GM19238 (cell line): Measurements from ENCODE around the gene LMAN1L.
A peak's percentile ranks its signal among the peaks of the same experiment; 100 is the strongest.

Experiments
- DNase-seq: peaks from one replicate; pipeline ENCODE4 v3.0.0; 2011; ENCODE audit warnings: low spot score; ENCODE audit not compliant: insufficient read length

LMAN1L gene

GRCh38 chr15:74812533-74812932 lies at the start of gene LMAN1L:
Gene LMAN1L (plus strand): TSS chr15:74812835. CDS start chr15:74812855, 20 bp downstream.
- no peak for DNase-seq

GRCh38 chr15:74763416-74763815 lies 49.2 kb upstream of the LMAN1L start:
- DNase-seq: no peak

DNA sequence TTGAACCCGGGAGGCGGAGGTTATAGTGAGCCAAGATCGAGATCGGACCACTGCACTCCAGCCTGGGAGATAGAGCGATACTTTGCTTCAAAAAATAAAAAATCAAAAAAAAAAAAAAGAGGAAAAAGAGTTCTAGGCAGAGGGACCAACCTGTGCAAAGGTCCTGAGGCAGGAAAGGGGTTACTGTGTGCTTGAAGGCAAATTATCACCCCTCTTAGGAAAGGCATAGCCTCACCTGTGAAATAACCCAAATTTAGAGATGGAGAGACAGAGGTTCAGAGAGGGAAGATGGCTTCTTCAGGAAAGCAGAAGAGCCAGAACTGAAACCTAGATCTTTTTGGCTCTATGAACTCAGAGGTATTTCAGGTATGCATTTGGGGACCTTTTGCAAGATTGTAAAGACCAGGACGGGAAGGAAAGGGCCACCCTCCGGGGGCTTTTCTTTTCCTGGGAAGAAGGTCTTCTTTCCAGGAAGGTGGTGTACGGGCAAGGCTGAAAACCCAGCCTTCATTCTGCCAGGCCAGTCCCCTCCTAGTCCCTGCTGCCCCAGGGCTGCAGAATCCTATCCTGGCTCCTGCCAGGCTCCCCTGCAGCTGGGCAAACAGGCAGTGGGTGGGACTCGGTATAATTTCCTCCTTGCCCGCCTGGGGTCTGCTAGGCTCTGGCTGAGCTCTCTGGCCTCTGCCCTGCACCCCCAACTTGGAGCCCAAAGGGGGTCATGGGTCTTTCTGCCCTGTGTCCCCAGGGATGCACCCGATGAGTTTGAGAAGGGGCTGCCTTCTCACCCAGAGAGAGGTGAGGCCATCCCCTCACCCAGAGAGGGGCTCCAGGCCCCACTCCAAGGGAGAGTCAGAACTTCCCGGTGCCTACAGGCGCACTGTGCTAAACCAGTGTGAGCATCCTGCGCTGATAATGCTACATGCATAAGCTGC lies 45.2 kb upstream of the LMAN1L start:
- DNase-seq: no peak

GRCh38 chr15:74768099-74768770 lies 44.4 kb upstream of the LMAN1L start:
- no peak for DNase-seq

- peak; percentile 68 for DNase-seq
Observed at GRCh38 chr15:74768771-74769342, 43.8 kb upstream of the LMAN1L start.

DNA sequence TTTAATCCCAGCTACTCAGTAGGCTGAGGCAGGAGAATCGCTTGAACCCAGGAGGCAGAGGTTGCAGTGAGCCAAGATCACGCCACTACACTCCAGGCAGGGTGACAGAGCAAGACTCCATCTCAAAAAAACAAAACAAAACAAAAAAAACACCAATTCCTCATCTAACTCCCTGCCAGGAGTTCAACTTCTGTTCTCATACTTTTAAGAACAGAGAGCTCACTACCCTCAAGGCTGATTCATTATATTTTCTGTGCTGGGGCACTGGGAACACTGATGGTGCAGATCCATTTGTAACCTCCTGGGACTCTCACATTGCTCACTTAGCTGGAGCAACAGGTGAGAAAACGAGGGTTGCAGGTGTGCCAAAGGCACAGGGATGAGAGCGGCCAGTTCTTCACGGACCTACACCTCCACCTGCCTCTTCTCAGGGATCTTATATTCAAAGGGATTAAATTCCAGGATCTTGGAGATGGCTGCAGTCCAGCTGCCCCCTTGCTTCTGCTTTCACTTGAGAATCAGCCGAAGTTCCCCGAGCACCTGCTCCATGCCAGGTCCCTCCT lies 43.1 kb upstream of the LMAN1L start:
- DNase-seq: no peak

- no peak for DNase-seq
Observed at GRCh38 chr15:74770211-74770903, 42.3 kb upstream of the LMAN1L start.

- DNase-seq: no peak
Observed at GRCh38 chr15:74773329-74773728, 39.3 kb upstream of the LMAN1L start.

GRCh38 chr15:74773731-74774252 lies 38.8 kb upstream of the LMAN1L start:
- no peak for DNase-seq

- DNase-seq: no peak
Observed at GRCh38 chr15:74775132-74775562, 37.5 kb upstream of the LMAN1L start.

- no peak for DNase-seq
Observed at GRCh38 chr15:74775894-74776293, 36.7 kb upstream of the LMAN1L start.

DNA sequence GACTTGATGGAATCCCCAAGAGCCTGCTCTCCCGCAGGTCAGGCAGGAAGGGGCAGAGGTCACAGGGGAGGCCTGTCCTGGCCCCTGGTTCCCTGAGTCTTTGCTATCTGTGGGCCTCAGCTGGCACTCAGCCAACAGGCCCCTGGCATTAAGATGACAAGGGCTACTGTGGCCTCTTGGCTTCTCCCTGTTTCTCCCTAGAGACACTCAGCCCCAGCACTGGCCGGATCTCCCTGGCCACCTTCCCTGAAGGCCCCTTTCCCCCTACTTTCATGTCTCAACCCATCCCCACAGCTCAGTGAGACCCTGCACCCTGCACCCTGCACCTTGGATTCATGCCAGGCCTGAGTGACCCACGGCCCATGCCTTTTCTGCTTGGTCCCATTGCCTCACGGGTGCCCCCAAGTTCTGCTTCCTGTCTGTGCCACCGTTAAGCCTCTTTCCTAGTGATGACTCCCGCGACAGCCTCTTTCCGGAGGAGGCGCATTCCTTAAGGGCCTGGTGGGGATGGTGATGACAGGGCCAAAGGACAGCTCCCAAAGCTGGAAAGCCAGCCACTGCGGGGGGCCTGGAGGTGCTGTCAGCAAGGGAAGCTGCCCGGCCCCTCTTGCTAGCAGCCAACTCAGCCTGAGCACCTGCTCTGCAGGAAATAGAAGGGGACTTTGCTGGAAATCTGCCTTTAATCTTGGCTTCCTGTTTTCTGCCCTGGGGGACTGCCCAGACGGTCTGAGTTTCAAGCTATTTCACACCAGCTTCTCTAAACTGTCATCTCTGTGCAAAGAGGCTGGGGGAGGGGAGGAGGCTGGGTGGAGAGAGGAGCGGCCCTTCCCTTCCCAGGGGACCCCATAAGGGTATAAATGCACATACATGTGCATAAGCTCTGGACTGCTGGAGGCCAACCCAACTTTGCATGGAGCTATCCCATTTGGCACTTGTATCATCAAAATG lies 35.5 kb upstream of the LMAN1L start:
- peak; percentile 69 for DNase-seq

DNA sequence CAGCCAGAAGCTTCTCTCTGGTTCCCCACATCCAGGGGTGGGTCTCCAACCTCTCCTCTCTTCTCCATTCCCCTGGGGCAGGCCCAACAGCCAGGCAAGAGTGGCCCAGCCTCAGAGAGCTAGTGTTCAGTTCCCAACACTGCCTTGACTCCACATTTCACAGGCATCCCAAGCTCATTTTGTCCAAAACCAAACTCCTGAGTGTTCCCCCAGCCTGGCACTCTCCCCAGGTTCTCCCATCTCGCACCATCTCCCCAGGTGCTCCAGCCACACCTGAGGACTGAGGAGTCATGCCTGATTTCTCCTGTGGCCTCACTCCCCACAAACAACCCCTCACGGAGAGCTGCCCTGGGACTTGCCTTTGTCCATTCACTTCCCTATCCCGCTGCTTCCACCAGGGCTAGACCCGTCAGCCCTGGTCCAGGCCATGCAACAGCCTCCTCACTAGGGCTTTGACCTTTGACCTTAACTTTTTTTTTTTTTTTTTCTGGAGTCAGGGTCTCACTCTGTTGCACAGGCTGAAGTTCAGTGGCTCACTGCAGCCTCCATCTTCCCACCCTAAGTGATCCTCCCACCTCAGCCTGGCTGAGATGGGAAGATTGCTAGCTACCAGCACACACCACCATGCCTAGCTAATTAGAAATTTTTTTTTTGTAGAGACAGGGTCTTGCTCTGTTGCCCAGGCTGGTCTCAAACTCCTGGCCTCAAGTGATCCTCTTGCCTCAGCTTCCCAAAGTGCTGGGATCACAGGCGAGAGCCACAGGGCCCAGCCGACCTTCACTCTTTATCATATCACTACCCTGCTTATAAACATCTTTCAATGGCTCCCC lies 34.7 kb upstream of the LMAN1L start:
- no peak for DNase-seq

DNA sequence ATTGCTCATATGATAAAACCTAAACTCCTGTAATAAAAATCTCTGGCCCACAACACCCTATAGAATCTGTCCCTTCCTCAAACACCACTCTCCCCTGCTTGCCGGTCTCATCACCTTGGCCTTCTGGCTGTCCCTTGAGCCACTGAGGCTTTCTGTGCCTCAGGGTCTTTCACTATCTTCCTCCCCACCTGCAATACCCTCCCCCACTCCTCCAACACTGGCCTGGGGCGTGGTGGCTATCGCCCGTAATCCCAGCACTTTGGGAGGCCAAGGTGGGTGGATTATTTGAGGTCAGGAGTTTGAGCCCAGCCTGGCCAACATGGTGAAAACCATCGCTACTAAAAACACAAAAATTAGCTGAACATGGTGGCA lies 34.0 kb upstream of the LMAN1L start:
- DNase-seq: no peak

DNA sequence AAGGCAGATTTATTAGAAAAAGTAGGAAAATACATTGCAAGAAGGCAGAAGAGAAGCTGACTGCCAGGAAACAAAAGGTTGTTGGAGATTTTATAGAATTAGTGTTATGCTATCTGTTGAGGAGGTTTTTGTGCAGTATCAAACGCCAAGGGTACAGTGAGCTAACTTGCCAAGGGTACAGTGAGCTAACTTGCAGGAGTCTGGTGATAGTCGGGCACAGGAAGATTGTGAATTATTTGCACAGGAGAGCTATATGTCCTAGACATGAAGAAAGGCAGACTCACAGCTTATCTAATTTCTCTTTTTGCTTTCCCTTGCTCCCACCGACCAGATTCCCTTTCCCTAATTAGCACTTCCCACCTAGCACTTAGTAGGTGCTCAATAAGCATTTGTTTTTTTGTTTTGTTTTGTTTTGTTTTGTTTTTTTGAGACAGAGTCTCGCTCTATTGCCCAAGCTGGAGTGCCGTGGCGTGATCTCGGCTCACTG lies 33.4 kb upstream of the LMAN1L start:
- DNase-seq: no peak

GRCh38 chr15:74780523-74781430 lies 31.9 kb upstream of the LMAN1L start:
- no peak for DNase-seq

DNA sequence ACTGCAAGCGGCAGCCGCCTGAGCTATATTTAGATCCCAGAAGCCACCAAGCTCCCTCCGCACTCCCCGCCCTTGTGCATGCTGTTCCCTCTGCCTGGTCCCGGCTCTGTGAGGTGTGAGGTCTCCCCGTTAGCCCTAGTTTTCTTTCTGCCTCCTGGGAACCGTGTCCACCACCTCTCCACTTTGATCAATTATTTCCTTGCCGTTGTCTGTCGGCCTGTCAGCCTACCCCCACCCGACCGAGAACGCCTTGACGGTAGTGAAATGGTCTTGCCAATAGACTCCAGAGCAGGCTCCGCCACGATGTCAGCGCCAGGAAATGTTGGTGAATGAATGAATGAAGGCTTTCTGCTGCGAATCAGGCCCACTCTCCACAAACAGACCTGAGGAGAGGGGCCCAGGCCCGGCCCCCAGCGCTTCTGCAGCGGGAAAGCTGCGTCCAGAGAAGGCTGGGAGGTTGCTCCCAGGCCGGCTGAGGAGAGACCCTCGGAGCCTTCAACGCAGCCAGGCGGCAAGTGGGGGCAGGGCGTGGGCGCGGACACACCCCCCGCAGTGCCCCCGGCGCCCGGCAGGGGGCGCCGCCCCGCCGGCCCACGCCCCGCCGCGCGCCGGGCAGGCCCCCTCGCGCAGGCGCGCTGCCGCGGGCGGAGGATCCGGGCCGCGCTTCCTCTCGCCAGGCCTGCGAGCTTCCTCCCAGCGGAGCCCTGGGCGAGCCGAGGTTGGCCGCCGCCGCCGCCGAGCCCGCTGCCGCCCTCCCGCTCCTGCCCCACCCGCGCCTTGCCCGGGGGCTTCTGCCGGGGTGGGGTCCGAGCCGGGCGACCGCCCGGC lies 31.0 kb upstream of the LMAN1L start, which contains the start of gene CSK:
Gene CSK (plus strand): TSS at position 650 of the 828 bp plus-strand sequence. CDS start 16,218 bp downstream, outside the sequence.
- DNase-seq: peak; percentile 82
